HCT116 (cell line): ENCODE data around the gene OR52N5. TPM values are rescaled to one million over a fixed set of nuclear protein-coding genes. Genes with fewer than 3 reads are reported as not detected.

Experiments
- ATAC-seq: fragments of 200-7000 bp; cut with Tn5 transposase; 2 replicates; pipeline ENCODE4 v1.9.1; 2020; ENCODE audit warnings: mild to moderate bottlenecking, moderate library complexity
- BruUV-seq: library from RNA; stranded (reverse); fragments of 400-500 nt; replicated peaks from 2 replicates; lab custom pipeline; 2021; lab: Mats Ljungman, UMichigan
- CTCF ChIA-PET: fragments of 300-600 bp; sonication (Branson Sonifier 250); formaldehyde crosslinking; loops from one replicate; lab custom pipeline; 2021; ENCODE audit warnings: antibody characterized with exemption; lab: Charles Lee
- POLR2A ChIA-PET: fragments of 300-600, 350-600 bp; sonication (Branson Sonifier 250); formaldehyde crosslinking; loops from one replicate; lab custom pipeline; 2021; ENCODE audit warnings: antibody characterized with exemption; lab: Charles Lee
- RAD21 ChIA-PET, 2 experiments: fragments of 300-600 bp; sonication (Branson Sonifier 250); formaldehyde crosslinking; loops; one replicate each; lab custom pipeline; 2023; ENCODE audit warnings: low total read pairs in 2 of 2; ENCODE audit not compliant: uncharacterized antibody in 2 of 2, unreplicated experiment in 2 of 2, low non-redundant PET in 1 of 2; lab: Charles Lee
- DNase-seq: peaks from one replicate; pipeline ENCODE4 v3.0.0-alpha.2; 2010; ENCODE audit warnings: low read depth, low spot score
- H2AFZ ChIP-seq: fragments of 200-600 bp; shearing (Covaris generic), sonication (generic); 2 replicates; pipeline ENCODE4 v1.6.1; 2017; ENCODE audit warnings: low read depth, mixed run types, mixed read lengths, antibody characterized with exemption, low read length; ENCODE audit not compliant: poor library complexity, severe bottlenecking
- H3K27ac ChIP-seq: 2 replicates; pipeline ENCODE4 v1.5.1; 2012; ENCODE audit warnings: low read depth, low read length
- H3K27me3 ChIP-seq: fragments of 200-600 bp; sonication (generic); 2 replicates; pipeline ENCODE4 v1.6.1; 2016; ENCODE audit warnings: mixed run types, low read length, mixed read lengths; ENCODE audit not compliant: insufficient read depth
- H3K36me3 ChIP-seq, 2 experiments: fragments of 200-500 bp in 1 of 2; fragments of 200-600 bp in 1 of 2; sonication (Bioruptor generic) in 1 of 2; sonication (generic) in 1 of 2; 2 replicates each; pipeline versions ENCODE4 v1.5.1 to v1.6.1; 2014 to 2016; ENCODE audit warnings: low read length in 2 of 2, inconsistent platforms in 1 of 2, mixed read lengths in 1 of 2, mixed run types in 1 of 2; ENCODE audit not compliant: insufficient read depth in 2 of 2, control insufficient read depth in 1 of 2
- H3K4me1 ChIP-seq, 2 experiments: fragments of 200-600 bp in 1 of 2; sonication (generic) in 1 of 2; 2 replicates each; pipeline versions ENCODE4 v1.5.1 to v1.6.1; 2012 to 2017; ENCODE audit warnings: low read length in 2 of 2, inconsistent platforms in 1 of 2, mild to moderate bottlenecking in 1 of 2, mixed read lengths in 1 of 2, mixed run types in 1 of 2, moderate library complexity in 1 of 2; ENCODE audit not compliant: insufficient read depth in 2 of 2, control insufficient read depth in 1 of 2
- H3K4me2 ChIP-seq: fragments of 200-600 bp; sonication (generic); 2 replicates; pipeline ENCODE4 v1.6.1; 2017; ENCODE audit warnings: mixed run types, low read length, mixed read lengths
- H3K4me3 ChIP-seq, 2 experiments: fragments of 200-600 bp in 1 of 2; sonication (generic) in 1 of 2; replicated peaks in 1 of 2; 2 replicates each; pipeline ENCODE4 v1.5.1; 2011 to 2016; ENCODE audit warnings: low read length in 2 of 2, control low read depth in 1 of 2, low read depth in 1 of 2, mild to moderate bottlenecking in 1 of 2, mixed read lengths in 1 of 2, mixed run types in 1 of 2
- H3K79me2 ChIP-seq: fragments of 200-600 bp; sonication (generic); 2 replicates; pipeline ENCODE4 v1.6.1; 2017; ENCODE audit warnings: mild to moderate bottlenecking, mixed run types, low read length, moderate library complexity, mixed read lengths; ENCODE audit not compliant: insufficient read depth
- H3K9ac ChIP-seq: fragments of 200-600 bp; sonication (generic); 2 replicates; pipeline ENCODE4 v1.6.1; 2016; ENCODE audit warnings: low read length, mixed read lengths
- H3K9me2 ChIP-seq: fragments of 200-600 bp; sonication (generic), shearing (Covaris generic); 2 replicates; pipeline ENCODE4 v1.6.1; 2017; ENCODE audit warnings: mixed run types, mild to moderate bottlenecking, moderate library complexity; ENCODE audit not compliant: insufficient read depth
- H3K9me3 ChIP-seq, 2 experiments: fragments of 200-500 bp in 1 of 2; fragments of 200-600 bp in 1 of 2; sonication (Bioruptor generic) in 1 of 2; sonication (generic) in 1 of 2; 2 replicates each; pipeline ENCODE4 v1.6.1; 2014 to 2017; ENCODE audit warnings: low read length in 2 of 2, mixed read lengths in 2 of 2, inconsistent platforms in 1 of 2, low read depth in 1 of 2, mild to moderate bottlenecking in 1 of 2, mixed run types in 1 of 2, moderate library complexity in 1 of 2; ENCODE audit not compliant: control insufficient read depth in 1 of 2, insufficient read depth in 1 of 2
- H4K20me1 ChIP-seq: fragments of 200-600 bp; sonication (generic), shearing (Covaris generic); 2 replicates; pipeline ENCODE4 v1.6.1; 2017; ENCODE audit warnings: mixed run types, mild to moderate bottlenecking, moderate library complexity; ENCODE audit not compliant: insufficient read depth
- ATF3 ChIP-seq: IDR thresholded peaks from 2 replicates; pipeline ENCODE4 v1.6.1; 2012
- CBX3 ChIP-seq: IDR thresholded peaks from 2 replicates; pipeline ENCODE4 v1.6.1; 2012; ENCODE audit warnings: low read depth
- CEBPB ChIP-seq: IDR thresholded peaks from 2 replicates; pipeline ENCODE4 v1.6.1; 2012; ENCODE audit warnings: low read depth
- POLR2AphosphoS5 ChIP-seq: IDR thresholded peaks from 2 replicates; pipeline ENCODE4 v1.6.1; 2011; ENCODE audit warnings: mild to moderate bottlenecking, low read depth, low read length, moderate library complexity
- REST ChIP-seq: IDR thresholded peaks from 2 replicates; pipeline ENCODE4 v1.6.1; 2012; ENCODE audit warnings: low read depth
- SIN3A ChIP-seq: IDR thresholded peaks from 2 replicates; pipeline ENCODE4 v1.6.1; 2012; ENCODE audit warnings: low read depth
- SRF ChIP-seq: IDR thresholded peaks from 2 replicates; pipeline ENCODE4 v1.6.1; 2012; ENCODE audit warnings: low read depth
- YY1 ChIP-seq: IDR thresholded peaks from 2 replicates; pipeline ENCODE4 v1.6.1; 2011; ENCODE audit warnings: low read length, low read depth, moderate library complexity, mild to moderate bottlenecking; ENCODE audit not compliant: insufficient replicate concordance; ENCODE audit errors: extremely low read depth
- ZBTB33 ChIP-seq: IDR thresholded peaks from 2 replicates; pipeline ENCODE4 v1.6.1; 2011; ENCODE audit warnings: mild to moderate bottlenecking, low read length, moderate library complexity; ENCODE audit not compliant: insufficient replicate concordance; ENCODE audit errors: extremely low read depth
- intact Hi-C: fragments of 100-400 bp; cut with micrococcal nuclease; formaldehyde crosslinking; loops from 2 replicates; pipeline ENCODE4 v1.10.0; 2022
- total RNA-seq: library from RNA; stranded (reverse); gene quantifications from one replicate; pipeline ENCODE4 v1.2.1, GENCODE V29; 2021; ENCODE audit not compliant: unreplicated experiment

Gene OR52N5
- total RNA-seq, 1 experiment from 2014 or later = not detected

GRCh38 chr11:5737670-5738392 is 45.3 kb downstream of the OR52N5 start:
- Histone ChIP-seq H2AFZ (no peak overlapping the region), H4K20me1 (no peaks in the 10 kb centered on the region), H3K4me3 (no peak overlapping the region), H3K79me2 (no peaks in the 10 kb centered on the region)
- no peak for TF ChIP-seq POLR2AphosphoS5
- no peak for TF ChIP-seq CBX3
- TF ChIP-seq SIN3A = no peak
- no peak for TF ChIP-seq SRF
- no peak for TF ChIP-seq REST
- no peak for TF ChIP-seq ZBTB33
- no peak for TF ChIP-seq YY1
- no peak for TF ChIP-seq ATF3
- no peak for TF ChIP-seq CEBPB
- TF ChIP-seq, all 23 proteins: peak for 0
- no peaks in the 10 kb centered on the region for H3K9me3 ChIP-seq
- no peaks in the 10 kb centered on the region for H3K36me3 ChIP-seq
- no peaks in the 10 kb centered on the region for H3K9me2 ChIP-seq
- CTCF ChIA-PET = no interaction called here
- H3K9ac ChIP-seq = no peak overlapping the region
- H3K27ac ChIP-seq = no peak overlapping the region
- intact Hi-C loops = no loop called here
- RAD21 ChIA-PET = no interaction called here
- no peak for ATAC-seq
- H3K4me2 ChIP-seq = no peak overlapping the region
- POLR2A ChIA-PET = no interaction called here
- no peak for DNase-seq
- no TSS peak for BruUV-seq
- H3K4me1 ChIP-seq = no peaks in the 10 kb centered on the region
- peaks cover 87% of the 10 kb centered on the region for H3K27me3 ChIP-seq
